Effector memory CD8-positive, alpha-beta T cell (primary cell): ENCODE data around the gene DSC3.
"Not testable (repeated sequence)": the region's sequence is repeated elsewhere in the genome, so short reads cannot be mapped to it uniquely, and the experiment has no call there.

Source experiments
- ATAC-seq: fragments of 150-1000 bp; cut with Tn5 transposase; replicated peaks from 2 replicates; pipeline ENCODE4 v1.10.0; 2021; ENCODE audit warnings: mild to moderate bottlenecking, moderate library complexity
- DNase-seq, 3 experiments: peaks; one replicate each; pipeline ENCODE4 v3.0.0; 2021
- H3K27ac Mint-ChIP-seq, 2 donors: one replicate each; pipeline ENCODE4 v1.8.0; 2022; ENCODE audit warnings: mild to moderate bottlenecking in 2 of 2, mixed read lengths in 2 of 2, moderate library complexity in 2 of 2
- H3K27me3 Mint-ChIP-seq, 2 donors: one replicate each; pipeline ENCODE4 v1.8.0; 2022; ENCODE audit warnings: mixed read lengths in 2 of 2
- H3K36me3 Mint-ChIP-seq: one replicate; pipeline ENCODE4 v1.8.0; 2022; ENCODE audit warnings: mild to moderate bottlenecking, moderate library complexity, mixed read lengths; ENCODE audit not compliant: insufficient read depth
- H3K4me1 Mint-ChIP-seq, 2 donors: one replicate each; pipeline ENCODE4 v1.8.0; 2022; ENCODE audit warnings: low read depth in 2 of 2, mixed read lengths in 2 of 2
- H3K4me3 Mint-ChIP-seq, 2 donors: one replicate each; pipeline ENCODE4 v1.8.0; 2022; ENCODE audit warnings: mild to moderate bottlenecking in 2 of 2, mixed read lengths in 2 of 2, moderate library complexity in 2 of 2
- H3K9me3 Mint-ChIP-seq, 2 donors: one replicate each; pipeline ENCODE4 v1.8.0; 2022; ENCODE audit warnings: mixed read lengths in 2 of 2

Gene DSC3

GRCh38 chr18:31056296-31056695 is 13.8 kb upstream of the DSC3 start:
- H3K9me3 Mint-ChIP-seq = peaks cover 15 to 16% of the 10 kb centered on the region in 2 donors
- no peaks in the 10 kb centered on the region for H3K4me1 Mint-ChIP-seq
- DNase-seq (no peak), ATAC-seq (no peak)
- H3K36me3 Mint-ChIP-seq = no peaks in the 10 kb centered on the region
- no peak overlapping the region for H3K4me3 Mint-ChIP-seq
- H3K27ac Mint-ChIP-seq = no peak overlapping the region
- no peaks in the 10 kb centered on the region for H3K27me3 Mint-ChIP-seq

- no peak overlapping the region for H3K27ac Mint-ChIP-seq
- DNase-seq (no peak), ATAC-seq (no peak)
- H3K4me1 Mint-ChIP-seq = no peaks in the 10 kb centered on the region
- peaks cover 23 to 24% of the 10 kb centered on the region in 2 donors for H3K9me3 Mint-ChIP-seq
- no peak overlapping the region for H3K4me3 Mint-ChIP-seq
- no peaks in the 10 kb centered on the region for H3K36me3 Mint-ChIP-seq
- no peaks in the 10 kb centered on the region for H3K27me3 Mint-ChIP-seq
These were observed 8.1 kb upstream of the DSC3 start for GRCh38 chr18:31050635-31051034.

DNA sequence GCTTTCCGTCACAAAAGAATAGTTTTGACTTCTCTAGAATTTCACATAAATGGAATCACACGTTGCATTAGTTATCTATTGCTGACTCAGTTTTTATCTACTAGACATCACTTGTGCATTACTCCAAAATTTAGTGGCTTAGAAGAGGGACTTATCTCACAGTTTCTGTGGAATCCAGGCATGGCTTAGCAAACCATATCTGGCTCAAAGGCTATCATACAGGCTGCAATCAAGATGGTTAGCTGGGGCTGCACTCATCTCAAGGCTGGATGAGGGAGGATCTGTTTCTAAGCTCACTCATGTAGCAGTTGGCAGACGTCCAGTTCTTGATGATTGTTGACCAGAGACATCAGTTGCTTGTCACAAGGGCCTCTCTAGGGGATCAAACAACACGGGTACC is 6.6 kb upstream of the DSC3 start:
- no peak for DNase-seq
- H3K9me3 Mint-ChIP-seq = peaks cover 21 to 22% of the 10 kb centered on the region in 2 donors
- H3K27me3 Mint-ChIP-seq = no peaks in the 10 kb centered on the region
- H3K4me3 Mint-ChIP-seq = no peak overlapping the region
- no peak for ATAC-seq
- H3K27ac Mint-ChIP-seq = no peak overlapping the region
- no peaks in the 10 kb centered on the region for H3K36me3 Mint-ChIP-seq
- H3K4me1 Mint-ChIP-seq = no peaks in the 10 kb centered on the region

DNA sequence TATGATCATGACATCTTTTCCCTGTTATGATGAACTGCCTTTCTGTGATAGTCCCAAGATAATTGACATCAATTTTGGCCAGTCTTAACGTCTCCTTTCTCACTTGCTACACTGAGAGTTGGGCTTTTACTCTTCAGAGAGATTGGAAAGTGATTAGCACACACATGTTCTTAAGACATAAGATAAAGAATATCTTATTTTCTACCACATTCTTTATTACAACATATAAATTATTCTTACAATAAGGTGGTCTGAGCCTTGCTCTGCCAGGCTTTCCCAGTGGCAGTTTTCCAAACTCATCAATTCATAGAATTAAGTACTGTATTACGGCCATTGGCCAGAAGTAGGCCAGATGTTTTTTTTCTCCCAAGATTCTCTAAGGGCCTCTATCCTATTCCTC is 5.7 kb upstream of the DSC3 start:
- H3K27me3 Mint-ChIP-seq = no peaks in the 10 kb centered on the region
- H3K9me3 Mint-ChIP-seq = peaks cover 22% of the 10 kb centered on the region in 2 donors
- no peak overlapping the region for H3K27ac Mint-ChIP-seq
- H3K36me3 Mint-ChIP-seq = no peaks in the 10 kb centered on the region
- ATAC-seq (no peak), DNase-seq (no peak)
- no peak overlapping the region for H3K4me3 Mint-ChIP-seq
- H3K4me1 Mint-ChIP-seq = no peaks in the 10 kb centered on the region

- Mint-ChIP-seq H3K4me3 (no peak overlapping the region), H3K4me1 (no peaks in the 10 kb centered on the region), H3K9me3 (peaks cover 19 to 20% of the 10 kb centered on the region in 2 donors), H3K27ac (no peak overlapping the region), H3K27me3 (peaks cover 2 to 4% of the 10 kb centered on the region in 2 donors), H3K36me3 (no peaks in the 10 kb centered on the region)
- DNase-seq (no peak), ATAC-seq (no peak)
These were observed 4.4 kb upstream of the DSC3 start for GRCh38 chr18:31046916-31047315.

GRCh38 chr18:31045599-31045998 is 3.1 kb upstream of the DSC3 start:
- no peak for ATAC-seq
- peaks cover 20 to 26% of the 10 kb centered on the region in 2 donors for H3K9me3 Mint-ChIP-seq
- H3K27me3 Mint-ChIP-seq = peaks cover 8 to 14% of the 10 kb centered on the region in 2 donors
- H3K4me3 Mint-ChIP-seq = no peak overlapping the region
- DNase-seq = no peak
- no peak overlapping the region for H3K27ac Mint-ChIP-seq
- no peaks in the 10 kb centered on the region for H3K4me1 Mint-ChIP-seq
- no peaks in the 10 kb centered on the region for H3K36me3 Mint-ChIP-seq

- Mint-ChIP-seq H3K4me1 (no peaks in the 10 kb centered on the region), H3K9me3 (peaks cover 20 to 26% of the 10 kb centered on the region in 2 donors), H3K4me3 (no peak overlapping the region), H3K27me3 (peaks cover 8 to 14% of the 10 kb centered on the region in 2 donors), H3K27ac (no peak overlapping the region), H3K36me3 (no peaks in the 10 kb centered on the region)
- ATAC-seq = no peak
- DNase-seq = no peak
These were observed 2.4 kb upstream of the DSC3 start for GRCh38 chr18:31044926-31045325.

DNA sequence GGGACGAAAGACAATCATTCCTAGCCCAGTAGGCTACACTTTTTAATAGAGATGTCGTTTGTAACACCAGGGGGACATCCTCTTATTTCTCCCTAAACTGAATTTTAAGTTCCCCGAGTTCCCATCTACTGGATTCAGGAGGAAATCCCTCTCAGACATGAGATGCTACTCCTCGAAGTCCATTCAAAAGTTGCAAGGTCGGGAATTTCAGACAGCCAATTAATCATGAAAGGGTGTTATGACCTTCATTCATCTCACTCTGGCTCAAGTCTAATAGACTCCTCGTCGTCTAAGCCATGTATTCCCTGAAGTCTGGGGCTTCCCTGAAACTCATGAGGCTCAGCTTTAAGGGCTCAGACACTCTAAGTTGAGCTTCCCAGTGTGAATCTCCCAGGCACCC is 1.2 kb upstream of the DSC3 start:
- Mint-ChIP-seq H3K36me3 (no peaks in the 10 kb centered on the region), H3K27ac (no peak overlapping the region), H3K4me3 (no peak overlapping the region), H3K9me3 (peaks cover 20 to 26% of the 10 kb centered on the region in 2 donors), H3K27me3 (peaks cover 8 to 14% of the 10 kb centered on the region in 2 donors), H3K4me1 (no peaks in the 10 kb centered on the region)
- ATAC-seq (no peak), DNase-seq (no peak)

- no peaks in the 10 kb centered on the region for H3K36me3 Mint-ChIP-seq
- no peak overlapping the region for H3K4me3 Mint-ChIP-seq
- H3K4me1 Mint-ChIP-seq = no peaks in the 10 kb centered on the region
- ATAC-seq (no peak), DNase-seq (no peak)
- no peak overlapping the region for H3K27ac Mint-ChIP-seq
- H3K9me3 Mint-ChIP-seq = peaks cover 18 to 26% of the 10 kb centered on the region in 2 donors
- H3K27me3 Mint-ChIP-seq = peaks cover 8 to 14% of the 10 kb centered on the region in 2 donors
These were observed 497 bp downstream of the DSC3 start for GRCh38 chr18:31042084-31042405.

- H3K27ac Mint-ChIP-seq = no peak overlapping the region
- ATAC-seq = no peak
- peaks cover 16 to 22% of the 10 kb centered on the region in 2 donors for H3K9me3 Mint-ChIP-seq
- no peaks in the 10 kb centered on the region for H3K36me3 Mint-ChIP-seq
- peaks cover 8 to 14% of the 10 kb centered on the region in 2 donors for H3K27me3 Mint-ChIP-seq
- H3K4me1 Mint-ChIP-seq = no peaks in the 10 kb centered on the region
- no peak overlapping the region for H3K4me3 Mint-ChIP-seq
- DNase-seq = no peak
These were observed 1.1 kb downstream of the DSC3 start for GRCh38 chr18:31041271-31042083.

DNA sequence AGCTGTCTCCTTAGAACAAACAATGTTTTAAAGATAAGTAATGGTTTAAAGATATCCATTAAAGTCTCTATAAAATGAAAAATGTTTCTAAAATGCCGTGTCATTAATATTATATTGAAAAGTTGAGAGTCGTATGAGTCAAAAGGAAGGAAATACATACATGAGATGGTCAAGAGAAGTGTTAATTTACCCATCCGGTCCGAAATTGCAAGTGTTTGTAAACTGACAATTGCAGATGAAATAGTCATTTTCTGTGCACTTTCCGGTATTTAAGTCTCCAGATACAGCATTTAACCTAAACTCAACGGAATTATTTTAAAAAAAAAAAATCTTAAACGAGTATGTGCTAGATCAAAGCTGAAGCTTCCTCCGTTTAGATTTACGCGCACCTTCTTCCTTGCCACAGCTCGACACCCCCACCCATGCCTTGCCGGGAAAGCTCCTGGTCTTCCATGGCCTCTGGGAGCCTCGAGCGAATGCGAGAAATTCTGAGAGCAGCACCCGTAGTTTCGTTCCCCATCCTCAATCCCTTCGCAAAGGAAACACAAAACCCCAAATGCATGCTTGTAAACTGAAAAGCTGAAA is 1.8 kb downstream of the DSC3 start:
- H3K9me3 Mint-ChIP-seq = peaks cover 11 to 16% of the 10 kb centered on the region in 2 donors
- no peaks in the 10 kb centered on the region for H3K4me1 Mint-ChIP-seq
- H3K4me3 Mint-ChIP-seq = no peak overlapping the region
- DNase-seq (no peak), ATAC-seq (no peak)
- no peak overlapping the region for H3K27ac Mint-ChIP-seq
- peaks cover 8 to 14% of the 10 kb centered on the region in 2 donors for H3K27me3 Mint-ChIP-seq
- H3K36me3 Mint-ChIP-seq = no peaks in the 10 kb centered on the region

- Mint-ChIP-seq H3K36me3 (no peaks in the 10 kb centered on the region), H3K4me1 (no peaks in the 10 kb centered on the region), H3K27ac (no peak overlapping the region), H3K4me3 (no peak overlapping the region), H3K27me3 (peaks cover 8 to 14% of the 10 kb centered on the region in 2 donors), H3K9me3 (peaks cover 8 to 10% of the 10 kb centered on the region in 2 donors)
- no peak for DNase-seq
- ATAC-seq = no peak
These were observed 3.1 kb downstream of the DSC3 start for GRCh38 chr18:31039426-31039825.

GRCh38 chr18:31037686-31038085 is 4.9 kb downstream of the DSC3 start:
- H3K27ac Mint-ChIP-seq, H3K4me1 Mint-ChIP-seq, ATAC-seq, H3K4me3 Mint-ChIP-seq, H3K36me3 Mint-ChIP-seq, DNase-seq: not testable (repeated sequence)
- Mint-ChIP-seq H3K27me3 (peaks cover 8 to 14% of the 10 kb centered on the region in 2 donors), H3K9me3 (peaks cover 3 to 10% of the 10 kb centered on the region in 2 donors)

DNA sequence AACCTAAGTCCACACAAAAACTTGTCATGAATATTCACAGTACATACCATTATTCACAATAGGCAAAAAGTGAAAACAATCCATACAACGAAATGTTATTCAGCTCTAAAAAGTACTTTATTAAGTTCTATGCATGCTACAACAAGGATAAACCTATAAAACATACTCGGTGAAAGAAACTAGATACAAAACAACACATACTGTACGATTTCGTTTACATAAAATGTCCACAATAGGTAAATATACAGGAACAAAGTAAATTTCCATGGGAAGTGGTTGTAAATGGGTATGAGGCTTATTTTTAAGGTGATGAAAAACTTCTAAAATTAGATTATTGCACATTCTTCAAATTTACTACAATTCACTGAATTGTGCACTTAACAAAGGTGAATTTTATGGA is 8.0 kb downstream of the DSC3 start:
- DNase-seq (no peak), ATAC-seq (no peak)
- Mint-ChIP-seq H3K9me3 (no peaks in the 10 kb centered on the region), H3K36me3 (no peaks in the 10 kb centered on the region), H3K4me3 (no peak overlapping the region), H3K4me1 (no peaks in the 10 kb centered on the region), H3K27ac (no peak overlapping the region), H3K27me3 (no peaks in the 10 kb centered on the region)
